ENCODE results near the gene ZBTB32.

ZBTB32 gene

GRCh38 chr19:35695895-35696422 is 8.4 kb upstream of the ZBTB32 start:
- no peak for DNase-seq (ENCODE audit: low read depth in 2 of 2, low spot score in 1 of 2)

- no peak for DNase-seq (ENCODE audit: low read depth in 2 of 2, low spot score in 1 of 2)
These were observed 7.5 kb upstream of the ZBTB32 start for GRCh38 chr19:35696835-35697234.

- peak; percentile 82 to 86 for DNase-seq (ENCODE audit: low read depth in 2 of 2, low spot score in 1 of 2)
These were observed 1.9 kb upstream of the ZBTB32 start for GRCh38 chr19:35702223-35703012.

- DNase-seq (ENCODE audit: low read depth in 2 of 2, low spot score in 1 of 2): no peak
These were observed 1.0 kb upstream of the ZBTB32 start for GRCh38 chr19:35703343-35703742.

- DNase-seq (ENCODE audit: low read depth in 2 of 2, low spot score in 1 of 2): no peak
These were observed 4.0 kb downstream of the ZBTB32 start for GRCh38 chr19:35708391-35708790.

- DNase-seq (ENCODE audit: low read depth in 2 of 2, low spot score in 1 of 2): no peak
These were observed 6.7 kb downstream of the ZBTB32 start for GRCh38 chr19:35710784-35711723.

GRCh38 chr19:35712567-35713505 is 8.5 kb downstream of the ZBTB32 start:
- no peak for DNase-seq (ENCODE audit: low read depth in 2 of 2, low spot score in 1 of 2)

GRCh38 chr19:35713506-35713850 is 9.1 kb downstream of the ZBTB32 start:
- DNase-seq (ENCODE audit: low read depth in 2 of 2, low spot score in 1 of 2): no peak

- no peak for DNase-seq (ENCODE audit: low read depth in 2 of 2, low spot score in 1 of 2)
These were observed 9.6 kb downstream of the ZBTB32 start for GRCh38 chr19:35713904-35714495.

GRCh38 chr19:35714601-35715354 is 10.4 kb downstream of the ZBTB32 start:
- DNase-seq (ENCODE audit: low read depth in 2 of 2, low spot score in 1 of 2): no peak

GRCh38 chr19:35715355-35715809 is 11.0 kb downstream of the ZBTB32 start:
- no peak for DNase-seq (ENCODE audit: low read depth in 2 of 2, low spot score in 1 of 2)

GRCh38 chr19:35715981-35716800 is 11.8 kb downstream of the ZBTB32 start:
- no peak for DNase-seq (ENCODE audit: low read depth in 2 of 2, low spot score in 1 of 2)

- peak; percentile 83 to 96 for DNase-seq (ENCODE audit: low read depth in 2 of 2, low spot score in 1 of 2)
These were observed 12.7 kb downstream of the ZBTB32 start for GRCh38 chr19:35716801-35717664.

- no peak for DNase-seq (ENCODE audit: low read depth in 2 of 2, low spot score in 1 of 2)
These were observed 13.4 kb downstream of the ZBTB32 start, which contains the start of gene KMT2B for GRCh38 chr19:35717665-35718344. TSS of gene KMT2B (plus strand) at chr19:35718003. CDS start at chr19:35718019, 16 bp downstream.

GRCh38 chr19:35718345-35719041 is 14.1 kb downstream of the ZBTB32 start:
- peak in 1 of 2 donors; percentile 57 for DNase-seq (ENCODE audit: low read depth in 2 of 2, low spot score in 1 of 2)

GRCh38 chr19:35719402-35720162 is 15.2 kb downstream of the ZBTB32 start:
- no peak for DNase-seq (ENCODE audit: low read depth in 2 of 2, low spot score in 1 of 2)

Measured in stimulated activated CD8-positive, alpha-beta memory T cell treated with anti-CD3 and anti-CD28 coated beads, Interleukin-4, amount 100 ng/mL, for 4 hours (primary cell).